GM19324 (cell line): ENCODE data around the gene TCF19.

Source experiments
- ATAC-seq: cut with Tn5 transposase; IDR thresholded peaks from one replicate; pipeline ENCODE4 v1.9.1; 2021; ENCODE audit warnings: mild to moderate bottlenecking, moderate library complexity; ENCODE audit not compliant: unreplicated experiment, low FRiP score

TCF19 gene

DNA sequence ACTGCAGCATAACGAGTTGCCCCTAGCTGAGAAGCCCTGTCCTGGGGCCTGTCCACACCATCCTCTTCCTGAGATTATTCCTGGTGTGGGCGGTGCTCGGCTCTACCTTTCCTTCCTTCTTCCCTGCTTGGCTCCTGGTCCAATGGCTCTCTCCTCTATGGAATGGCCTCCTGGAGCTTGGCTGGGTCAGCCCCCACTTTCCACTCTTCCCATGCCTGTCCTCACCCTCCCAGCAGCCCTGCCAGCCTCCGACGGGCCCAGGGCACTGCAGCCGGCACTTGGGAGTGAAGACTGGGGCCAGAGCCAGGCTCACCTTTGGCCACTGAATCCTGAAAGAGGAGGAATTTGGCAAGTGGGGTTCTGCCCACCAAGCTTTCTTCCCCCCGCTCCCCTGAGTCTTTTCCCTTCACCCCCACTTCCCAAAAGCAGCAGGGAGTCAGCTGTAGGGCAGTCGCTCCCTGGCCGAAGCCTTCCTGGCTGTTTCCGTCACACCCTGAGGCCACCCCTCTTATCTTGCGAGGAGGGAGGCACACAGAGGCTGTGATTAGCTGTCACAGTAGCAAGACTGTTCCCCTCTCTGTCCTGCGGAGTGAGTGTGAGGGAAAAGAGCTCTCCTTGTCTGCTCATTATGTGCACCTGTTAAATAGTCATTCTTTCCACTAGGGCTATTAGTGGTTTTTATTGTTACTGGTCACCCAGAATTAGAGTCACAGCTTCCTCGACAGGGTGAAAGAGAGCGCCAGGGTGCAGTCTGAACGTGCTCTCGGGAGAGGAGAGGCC is 31.8 kb upstream of the TCF19 start:
- no peak for ATAC-seq

DNA sequence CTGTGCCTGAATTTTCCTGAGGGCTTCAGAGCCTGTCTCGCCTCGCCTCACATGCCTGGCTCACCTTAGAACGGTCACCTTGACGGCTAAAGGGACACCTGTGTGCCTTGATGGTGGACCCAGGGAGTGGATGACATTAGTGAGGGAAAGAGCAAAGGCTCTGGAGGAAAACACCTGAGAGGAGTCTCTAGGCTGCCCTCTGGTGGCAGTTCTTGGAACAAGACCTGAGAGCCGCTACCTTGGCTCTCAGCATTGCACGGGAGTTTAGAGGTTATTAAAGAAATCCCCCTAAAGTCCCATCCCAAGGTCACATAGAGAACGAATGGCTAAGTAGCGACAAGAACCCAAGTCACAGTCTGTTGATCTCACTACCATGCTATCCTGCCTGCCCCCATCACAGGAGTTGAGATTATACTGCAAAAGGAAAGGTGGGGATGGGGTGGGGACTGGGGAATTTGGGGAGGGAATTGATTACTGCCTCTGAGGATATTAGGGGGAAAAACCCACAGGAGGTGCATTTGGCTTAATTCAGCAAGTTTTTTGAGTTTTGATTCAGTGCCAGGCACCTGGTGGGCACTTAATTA is 30.2 kb upstream of the TCF19 start:
- no peak for ATAC-seq

DNA sequence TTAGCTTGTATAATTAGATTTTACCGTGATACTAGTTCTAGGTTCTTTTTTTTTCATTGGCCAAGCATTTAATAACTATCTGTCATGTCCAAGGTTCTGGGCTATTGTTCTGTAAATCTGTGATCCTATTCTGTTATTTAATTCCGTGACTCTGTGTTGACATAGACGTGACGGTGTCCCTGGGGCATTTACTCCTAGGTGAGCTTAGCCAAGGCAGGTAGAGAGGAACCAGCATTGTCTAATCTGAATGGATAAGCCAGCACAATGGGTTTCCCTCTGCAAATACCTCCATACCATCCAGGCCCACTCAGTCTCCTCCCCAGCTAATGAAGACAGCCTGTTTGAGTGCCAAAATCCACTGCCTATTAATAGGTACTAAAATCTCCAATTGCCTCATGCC is 29.3 kb upstream of the TCF19 start:
- no peak for ATAC-seq

DNA sequence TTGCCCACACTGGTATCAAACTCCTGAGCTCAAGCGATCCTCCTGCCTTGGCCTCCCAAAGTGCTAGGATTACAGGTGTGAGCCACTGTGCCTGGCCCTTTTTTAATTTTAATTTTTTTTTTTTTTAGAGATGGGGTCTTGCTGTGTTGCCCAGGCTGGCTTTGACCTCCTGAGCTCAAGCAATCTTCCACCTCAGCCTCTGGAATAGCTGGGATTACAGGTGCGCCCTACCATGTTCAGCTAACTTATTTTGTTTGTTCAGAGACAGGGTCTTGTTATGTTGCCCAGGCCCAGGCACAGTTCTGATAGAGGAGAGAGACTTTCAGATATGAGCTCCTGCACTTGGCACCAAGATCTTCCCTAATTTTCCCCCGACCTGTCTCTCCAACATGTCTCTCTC is 27.6 kb upstream of the TCF19 start:
- no peak for ATAC-seq

DNA sequence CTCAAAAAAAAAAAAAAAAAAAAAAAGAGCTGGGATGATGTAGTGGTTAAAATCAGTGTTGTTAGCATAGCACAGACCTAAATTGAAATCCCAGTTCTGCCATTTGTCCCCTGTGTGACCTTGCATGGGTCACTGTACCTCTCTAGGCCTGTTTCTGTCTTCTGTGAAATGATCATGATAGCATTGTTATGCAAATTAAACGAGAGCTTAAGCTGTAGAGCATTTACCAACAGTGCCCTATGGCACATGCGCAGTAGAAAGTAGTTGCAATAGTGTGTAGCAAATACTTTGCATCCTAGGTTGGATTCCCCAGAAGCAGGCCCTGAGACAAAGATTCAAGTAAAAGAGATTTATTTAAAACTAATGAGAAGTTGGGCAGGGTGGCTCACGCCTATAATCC is 26.8 kb upstream of the TCF19 start:
- ATAC-seq: no peak

DNA sequence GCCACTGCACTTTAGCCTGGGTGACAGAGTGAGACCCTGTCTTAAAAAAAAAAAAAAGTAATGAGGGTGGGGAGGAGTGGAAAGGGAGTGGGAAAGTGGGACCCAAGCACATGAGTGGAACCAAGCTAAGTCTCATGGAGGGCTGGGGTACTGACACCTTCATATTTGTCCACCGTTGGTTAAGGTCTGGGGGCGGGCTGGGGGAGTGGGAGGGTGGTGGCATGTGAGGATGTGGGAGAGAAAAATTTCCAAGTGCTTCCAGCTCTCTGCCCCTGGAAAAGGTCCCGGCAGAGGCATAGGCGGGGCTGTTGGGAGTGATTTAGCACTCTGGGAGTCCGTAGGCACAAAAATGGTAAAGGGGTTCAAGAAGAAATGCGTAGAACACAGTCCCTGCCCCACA is 25.6 kb upstream of the TCF19 start:
- no peak for ATAC-seq

DNA sequence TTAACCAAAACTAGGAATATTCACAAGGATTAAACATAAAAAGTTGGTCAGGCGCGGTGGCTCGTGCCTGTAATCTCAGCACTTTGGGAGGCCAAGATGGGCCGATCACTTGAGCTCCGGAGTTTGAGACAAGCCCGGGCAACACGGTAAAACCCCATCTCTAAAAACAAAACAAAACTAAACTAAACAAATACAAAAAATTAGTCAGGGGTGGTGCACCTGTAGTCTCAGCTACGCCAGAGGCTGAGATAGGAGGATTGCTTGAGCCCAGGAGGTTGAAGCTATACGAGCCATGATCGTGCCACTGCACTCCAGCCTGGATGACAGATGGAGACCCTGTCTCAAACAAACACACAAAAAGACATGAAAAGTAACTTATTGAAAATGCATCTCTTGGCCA is 22.7 kb upstream of the TCF19 start:
- ATAC-seq: no peak

DNA sequence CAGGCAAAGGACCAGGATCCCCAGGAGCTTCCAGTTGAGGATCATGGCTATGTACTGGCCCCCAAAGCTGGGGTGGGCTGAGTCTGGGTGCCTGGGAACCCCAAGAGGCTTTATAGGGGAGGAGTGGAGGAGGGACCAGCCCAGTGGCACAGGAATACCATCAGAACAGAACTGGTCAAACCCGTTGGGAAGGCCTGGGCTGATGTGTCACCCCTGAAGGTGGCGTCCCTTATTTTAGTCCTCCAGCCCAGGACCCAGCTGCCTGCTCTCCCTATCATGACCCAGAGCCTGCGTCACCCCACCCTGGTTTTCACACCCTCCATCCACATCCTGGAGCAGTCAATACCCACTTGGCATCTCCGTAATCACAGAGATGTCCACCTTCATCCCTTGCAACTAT is 19.4 kb upstream of the TCF19 start, which contains the start of gene PSORS1C2:
PSORS1C2 (minus strand) TSS at position 85 of the 400 bp plus-strand sequence; CDS start at position 45, 40 bp downstream.
- ATAC-seq: no peak

DNA sequence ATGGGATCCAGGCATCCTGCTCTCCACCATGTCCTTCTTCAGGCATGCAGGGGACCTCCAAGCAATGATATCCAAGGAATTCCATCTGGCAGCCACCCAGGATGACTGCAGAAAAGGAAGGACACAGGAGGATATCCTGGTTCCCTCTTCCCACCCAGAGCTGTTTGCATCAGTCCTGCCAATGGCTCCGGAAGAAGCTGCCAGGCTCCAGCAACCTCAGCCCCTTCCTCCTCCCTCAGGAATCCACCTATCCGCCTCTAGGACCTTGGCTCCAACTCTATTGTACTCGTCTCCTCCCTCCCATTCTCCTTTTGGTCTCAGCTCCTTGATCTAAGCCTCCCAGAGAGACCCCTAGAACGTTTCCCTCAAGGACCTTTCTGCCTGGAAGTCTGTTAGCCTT is 18.8 kb upstream of the TCF19 start:
- ATAC-seq: no peak

DNA sequence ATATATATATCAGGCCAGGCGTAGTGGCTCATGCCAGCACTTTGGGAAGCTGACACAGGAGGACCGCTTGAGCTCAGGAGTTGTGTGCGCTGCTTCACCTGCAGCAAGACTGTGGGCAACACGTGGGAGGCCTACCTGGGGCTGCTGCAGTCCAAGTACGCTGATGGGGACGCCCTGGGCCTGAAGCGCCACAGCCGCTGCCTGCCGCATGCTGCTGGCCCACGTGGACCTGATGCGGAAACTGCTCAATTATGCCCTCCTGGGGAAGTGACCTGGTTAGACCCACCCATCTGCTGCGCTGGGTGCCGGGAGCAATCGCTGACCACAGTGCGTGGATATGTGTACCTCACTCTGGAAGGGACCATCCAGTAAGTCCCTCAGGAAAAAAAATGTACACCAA is 17.7 kb upstream of the TCF19 start:
- no peak for ATAC-seq

DNA sequence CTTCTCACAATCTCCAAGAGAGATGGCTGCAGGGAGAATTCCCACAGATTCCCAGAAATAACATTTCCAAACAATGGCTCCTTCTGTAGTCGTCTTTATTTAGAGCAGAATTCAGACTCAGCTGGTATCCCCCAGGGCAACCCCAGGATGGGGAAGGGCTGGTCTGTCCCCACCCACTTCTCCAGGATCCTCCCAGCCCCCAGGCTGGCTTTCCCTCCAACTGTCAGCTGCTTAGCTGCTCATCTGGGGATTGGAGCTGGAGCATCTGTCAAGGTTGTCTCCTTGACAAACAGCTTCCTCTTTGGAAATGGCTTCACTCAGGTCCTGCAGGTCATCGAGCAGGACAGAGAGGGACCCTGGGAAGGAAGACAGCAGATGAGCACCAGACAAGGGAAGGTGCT is 16.0 kb upstream of the TCF19 start:
- ATAC-seq: no peak

DNA sequence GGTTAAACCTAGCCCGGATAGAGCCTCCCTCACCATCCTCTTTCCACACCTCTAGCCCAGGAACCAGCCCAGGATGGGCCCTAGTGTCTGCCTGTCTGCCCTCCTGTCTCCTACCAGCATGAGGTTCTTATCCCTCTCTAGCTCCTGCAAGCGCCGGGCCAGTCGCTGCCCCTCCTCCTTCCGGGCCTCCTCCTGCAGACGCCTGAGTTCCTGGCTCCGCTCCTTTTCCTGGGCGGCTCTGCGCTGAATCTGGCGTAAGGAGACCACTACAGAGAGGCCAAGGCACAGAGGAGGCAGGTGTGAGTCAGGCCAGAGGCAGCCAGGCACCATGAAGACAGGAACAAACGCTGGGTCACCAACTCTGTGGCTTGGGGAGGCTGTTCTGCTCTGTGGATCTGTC is 15.2 kb upstream of the TCF19 start:
- no peak for ATAC-seq

DNA sequence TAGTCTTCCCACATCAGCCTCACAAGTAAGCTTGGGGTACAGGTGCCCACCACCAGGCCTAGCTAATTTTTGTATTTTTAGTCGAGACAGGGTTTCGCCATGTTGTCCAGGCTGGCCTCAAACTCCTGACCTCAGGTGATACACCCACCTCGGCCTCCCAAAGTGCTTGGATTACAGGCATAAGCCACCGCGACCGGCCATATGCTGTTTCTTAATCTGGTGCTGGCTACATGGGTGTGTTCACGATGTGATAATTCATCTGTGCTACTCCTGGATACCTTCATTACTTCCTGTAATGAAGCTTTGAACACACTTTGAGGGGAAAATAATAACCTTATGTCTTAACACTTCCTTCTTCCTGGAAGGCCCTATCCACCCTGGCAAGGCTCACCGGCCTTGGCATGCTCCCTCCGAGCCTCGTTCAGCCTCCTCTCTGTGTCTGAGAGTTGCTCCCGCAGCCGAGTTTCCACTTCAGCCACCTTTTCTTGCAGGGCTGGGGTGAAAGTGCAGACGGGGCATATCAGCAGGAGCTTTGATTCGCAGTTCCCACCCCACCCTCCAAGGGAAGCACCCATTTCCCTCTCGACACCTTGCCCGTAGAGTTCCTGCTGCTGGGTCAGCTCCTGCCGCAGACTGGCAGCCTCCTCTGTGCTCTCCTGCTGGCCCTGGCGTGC is 14.0 kb upstream of the TCF19 start:
- no peak for ATAC-seq

DNA sequence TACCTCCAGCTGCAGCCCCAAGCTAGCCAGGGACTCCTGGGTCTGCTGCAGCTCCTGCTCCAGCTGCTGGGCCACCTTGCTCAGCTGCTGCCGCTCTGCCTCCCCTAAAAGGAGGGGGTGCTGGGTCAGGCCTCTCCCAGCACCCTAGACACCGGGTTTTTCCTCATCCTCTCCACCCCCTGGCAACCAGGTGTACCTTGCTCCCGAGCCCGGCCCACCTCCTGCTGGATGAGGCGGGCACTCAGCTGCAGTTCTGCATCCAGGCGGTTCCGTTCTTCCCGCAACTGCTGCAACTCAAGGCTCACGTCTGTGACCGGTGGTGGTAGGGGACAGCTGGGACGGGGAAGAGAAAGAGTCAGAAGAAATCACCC is 13.4 kb upstream of the TCF19 start:
- ATAC-seq: no peak

DNA sequence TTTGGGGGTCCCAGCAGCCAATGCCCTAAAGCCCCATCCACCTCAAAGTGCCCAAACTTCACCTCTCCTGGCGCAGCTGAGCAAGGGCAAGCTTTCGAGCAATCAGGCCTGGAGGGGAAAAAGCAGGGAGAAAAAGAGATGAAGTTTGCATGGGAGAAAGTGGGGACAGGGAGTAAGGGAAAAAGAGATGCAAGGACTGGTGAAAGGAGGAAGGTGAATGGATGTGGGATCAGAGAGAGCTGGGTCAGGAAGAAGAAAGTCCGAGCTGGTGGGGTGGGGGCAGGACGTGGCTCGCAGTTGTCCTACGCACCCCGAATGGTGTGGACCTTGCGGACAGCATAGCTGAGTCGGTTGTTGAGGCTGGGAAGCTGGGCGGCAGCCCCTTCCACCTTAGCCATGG is 13.0 kb upstream of the TCF19 start:
- no peak for ATAC-seq

DNA sequence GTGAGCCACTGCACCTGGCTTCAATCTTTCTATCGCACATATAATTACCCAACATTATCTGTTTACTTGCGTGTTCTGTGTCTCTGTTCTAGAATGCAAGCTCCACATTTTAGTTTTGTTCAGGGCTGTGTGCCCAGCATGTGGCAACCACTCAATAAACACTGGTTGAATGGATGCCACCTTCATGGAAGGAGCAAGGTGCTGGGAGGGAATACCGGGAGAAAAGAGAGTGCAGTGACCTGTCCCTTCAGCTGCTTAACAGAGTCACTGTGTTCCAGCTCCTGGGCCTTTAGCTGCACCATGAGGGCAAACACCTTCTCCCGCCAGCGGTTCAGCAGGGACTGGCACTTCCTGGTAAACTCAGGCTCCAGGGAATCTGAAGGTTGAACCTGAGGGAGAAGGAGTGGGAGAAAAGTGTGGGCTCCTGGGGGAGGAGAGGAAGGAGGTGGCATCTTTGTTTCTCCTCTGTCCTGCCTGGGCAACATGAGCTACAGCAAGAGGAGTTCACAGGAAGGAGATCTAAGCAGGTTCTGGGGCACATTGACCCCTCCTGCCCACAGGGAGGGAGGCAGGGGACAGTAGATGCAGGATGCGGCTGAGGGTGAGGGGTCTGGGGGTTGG is 8.5 kb upstream of the TCF19 start:
- no peak for ATAC-seq

DNA sequence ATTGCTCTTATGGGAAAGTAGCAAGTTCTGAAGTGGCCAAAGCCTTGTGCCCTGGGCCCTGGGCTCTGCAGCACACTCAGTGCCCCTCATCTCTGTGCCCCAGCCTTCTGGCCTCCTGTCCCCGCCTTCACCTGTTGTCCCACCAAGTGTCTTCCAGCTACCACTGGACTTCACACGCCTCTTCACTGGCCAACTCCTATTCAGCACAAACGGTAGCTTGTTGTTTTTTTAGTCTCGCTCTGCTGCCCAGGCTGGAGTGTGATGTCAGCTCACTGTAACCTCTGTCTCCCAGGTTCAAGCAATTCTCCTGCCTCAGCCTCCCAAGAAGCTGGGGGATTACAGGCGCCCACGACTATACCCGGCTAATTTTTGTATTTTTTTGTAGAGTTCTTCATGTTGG is 5.6 kb upstream of the TCF19 start:
- no peak for ATAC-seq

DNA sequence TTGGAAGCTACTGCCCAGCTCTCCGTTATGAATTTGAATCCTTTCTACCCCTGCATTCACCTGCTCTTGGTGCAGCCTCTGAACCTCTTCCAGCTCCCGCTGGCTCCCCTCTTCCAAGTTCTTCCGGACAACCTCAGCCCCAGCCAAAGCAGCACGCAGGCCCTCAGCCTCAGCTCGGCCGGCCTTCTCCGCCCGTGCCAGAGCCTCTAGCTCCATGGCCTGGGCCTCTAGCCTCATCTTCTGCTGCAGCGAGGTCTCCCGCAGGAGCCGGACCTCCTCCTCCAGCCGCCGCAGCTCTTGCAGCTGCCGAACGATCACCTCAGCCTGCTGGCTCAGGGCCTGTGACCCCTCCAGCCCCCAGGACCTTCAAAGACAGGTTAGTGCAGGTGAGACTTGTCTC is 4.0 kb upstream of the TCF19 start:
- ATAC-seq: no peak

DNA sequence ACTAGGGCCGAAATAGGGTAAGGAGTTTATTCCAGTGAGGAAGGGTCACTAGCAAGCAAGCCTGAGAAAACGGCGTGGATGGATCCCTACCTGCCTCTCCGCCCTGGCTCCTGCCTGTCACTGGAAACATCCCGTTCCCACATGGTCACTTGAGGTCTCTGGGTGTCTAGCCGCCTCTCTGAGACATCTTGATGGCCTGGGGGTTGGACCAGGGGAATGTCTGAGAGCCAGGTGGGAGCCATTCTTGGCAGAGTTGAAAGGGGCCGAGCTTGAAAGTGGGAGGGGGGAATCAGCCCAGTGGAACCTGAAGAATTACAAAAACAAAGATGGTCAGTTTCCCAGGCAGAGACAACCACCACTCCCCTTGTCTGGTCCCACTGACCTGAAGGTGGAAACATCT is 1.7 kb upstream of the TCF19 start:
- no peak for ATAC-seq

DNA sequence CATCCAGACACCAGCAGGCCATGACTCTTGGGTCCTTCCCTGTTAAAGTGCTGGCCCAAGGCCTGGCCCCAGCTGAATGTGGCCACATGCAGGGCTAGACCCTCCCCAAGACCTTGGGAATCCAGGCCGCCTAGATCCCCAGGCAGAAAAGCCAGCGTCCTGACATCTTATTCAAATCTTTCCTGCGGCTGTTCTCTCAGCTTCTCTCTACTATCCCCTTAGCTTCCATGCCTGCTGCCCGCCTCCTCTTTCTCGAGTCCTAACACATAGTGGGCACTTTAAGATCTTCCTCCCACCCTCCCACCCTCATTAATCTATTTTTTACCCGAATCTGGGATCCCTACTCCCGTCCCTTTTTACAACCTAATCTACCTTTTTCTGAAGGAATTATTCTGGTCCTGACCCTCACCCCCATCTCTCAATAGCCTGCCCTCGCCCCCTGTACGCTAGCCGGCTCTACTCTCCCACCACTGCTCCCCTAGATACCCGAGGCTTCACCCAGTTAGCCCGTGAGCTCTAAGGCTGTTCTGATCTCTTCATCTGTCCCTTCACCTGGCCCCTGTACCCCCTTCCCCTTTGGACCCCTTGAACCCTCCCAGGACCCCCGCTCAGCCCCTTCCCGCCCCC is 763 bp upstream of the TCF19 start, which contains the start of gene CCHCR1:
CCHCR1 (minus strand) TSS at position 290 of the 627 bp plus-strand sequence; CDS start at position 88, 202 bp downstream.
- ATAC-seq: no peak
